ENCODE results near the gene CLN3.

The CLN3 gene

DNA sequence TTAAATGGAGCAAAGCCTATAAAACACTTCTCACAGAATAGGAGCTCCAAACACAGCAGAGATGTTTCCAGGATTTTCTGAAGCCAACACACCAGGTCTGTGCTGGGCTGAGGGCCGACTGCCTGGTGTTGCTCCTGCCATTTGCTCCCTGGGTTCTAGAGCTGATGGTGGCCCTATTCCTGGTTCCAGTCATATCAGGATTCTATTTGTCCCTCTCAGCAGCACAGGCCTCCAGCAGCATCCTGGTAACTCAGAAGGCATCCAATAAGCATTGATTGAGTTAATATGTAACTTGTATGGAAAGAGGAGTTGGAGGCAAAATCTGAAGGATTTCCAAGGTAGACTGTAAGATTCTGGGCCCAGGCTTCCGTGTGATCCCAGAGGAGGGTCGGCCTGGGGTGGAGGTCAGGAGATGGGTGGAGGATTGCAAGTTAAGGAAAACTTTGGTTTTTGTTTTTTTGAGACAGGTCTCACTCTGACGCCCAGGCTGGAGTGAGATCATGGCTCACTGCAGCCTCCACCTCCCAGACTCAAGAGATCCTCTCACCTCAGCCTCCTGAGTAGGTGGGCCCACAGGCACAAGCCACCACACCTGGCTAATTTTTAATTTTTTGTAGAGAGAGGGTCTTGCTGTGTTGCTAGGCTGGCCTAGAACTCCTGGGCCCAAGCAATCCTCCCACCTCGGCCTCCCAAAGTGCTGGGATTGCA is 41.2 kb upstream of the CLN3 start:
- no peak for TF ChIP-seq GABPA (IDR thresholded peaks at IDR 0.05; ENCODE audit: low read depth)
- no peak for TF ChIP-seq CTCF (IDR thresholded peaks at IDR 0.05; ENCODE audit: insufficient read depth, low read length)
- no peak for TF ChIP-seq POLR2AphosphoS5 (IDR thresholded peaks at IDR 0.05; ENCODE audit: low read depth)
- Histone ChIP-seq H3K4me3 (replicated peaks; ENCODE audit: insufficient read depth, low read length) (no peak overlapping the region), H3K27me3 (ENCODE audit: insufficient read depth, poor library complexity, severe bottlenecking) (no peaks in the 10 kb centered on the region), H3K27ac (replicated peaks) (peak overlapping the region; percentile 44)
- DNase-seq (ENCODE audit: low read depth in 1 of 2, low spot score in 1 of 2): no peak

DNA sequence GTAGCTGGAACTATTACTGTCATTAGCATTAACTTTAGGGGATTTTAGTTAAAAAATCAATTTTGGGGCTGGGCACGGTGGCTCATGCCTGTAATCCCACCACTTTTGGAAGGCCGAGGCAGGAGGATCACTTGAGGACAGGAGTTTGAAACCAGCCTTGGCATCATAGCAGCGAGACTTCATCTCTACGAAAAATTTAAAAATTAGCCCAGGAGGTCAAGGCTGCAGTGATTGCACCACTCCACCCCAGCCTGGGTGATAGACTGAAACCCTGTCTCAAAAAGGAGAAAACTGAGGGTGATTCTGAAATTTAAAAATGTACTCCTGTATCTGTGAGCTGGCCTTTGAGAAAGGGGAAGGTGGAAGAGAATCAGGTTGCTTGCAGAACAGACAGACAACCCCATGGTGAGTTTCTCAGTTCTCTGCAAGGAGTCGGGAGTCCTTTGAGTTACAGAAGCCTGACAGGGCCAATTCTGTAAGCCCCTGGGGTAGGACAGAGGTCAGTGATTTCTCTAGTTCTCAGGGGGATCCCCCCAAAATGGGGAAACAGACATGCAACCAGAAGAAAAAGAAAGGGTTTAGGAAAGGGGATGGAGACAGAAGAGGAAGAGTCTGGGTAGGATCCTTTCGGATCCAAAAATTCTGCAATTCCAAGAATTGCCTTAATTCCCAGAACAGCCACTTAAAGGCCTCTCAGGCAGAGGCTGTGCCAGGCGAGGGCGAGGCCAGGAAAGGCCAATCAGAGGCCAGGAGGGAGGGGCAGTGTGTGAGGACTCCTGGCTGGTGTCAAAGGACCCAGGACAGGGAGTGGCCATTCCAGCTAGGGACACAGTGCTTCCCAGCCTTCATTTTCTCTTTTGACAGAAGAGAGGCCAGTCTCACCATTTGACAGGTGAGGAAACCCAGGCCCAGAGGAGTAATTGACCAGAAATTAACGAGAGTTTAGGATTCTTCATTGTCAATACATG is 40.2 kb upstream of the CLN3 start:
- Histone ChIP-seq H3K4me3 (replicated peaks; ENCODE audit: insufficient read depth, low read length) (no peak overlapping the region), H3K27ac (replicated peaks) (no peak overlapping the region), H3K27me3 (ENCODE audit: insufficient read depth, poor library complexity, severe bottlenecking) (no peaks in the 10 kb centered on the region)
- DNase-seq (ENCODE audit: low read depth in 1 of 2, low spot score in 1 of 2): no peak
- no peak for TF ChIP-seq SPI1 (IDR thresholded peaks at IDR 0.05; ENCODE audit: borderline replicate concordance, low read depth)
- no peak for TF ChIP-seq POLR2AphosphoS5 (IDR thresholded peaks at IDR 0.05; ENCODE audit: low read depth)
- TF ChIP-seq CTCF (IDR thresholded peaks at IDR 0.05; ENCODE audit: insufficient read depth, low read length): no peak
- TF ChIP-seq GABPA (IDR thresholded peaks at IDR 0.05; ENCODE audit: low read depth): no peak
- no peak for TF ChIP-seq REST (IDR thresholded peaks at IDR 0.05; ENCODE audit: insufficient replicate concordance, low read depth)

DNA sequence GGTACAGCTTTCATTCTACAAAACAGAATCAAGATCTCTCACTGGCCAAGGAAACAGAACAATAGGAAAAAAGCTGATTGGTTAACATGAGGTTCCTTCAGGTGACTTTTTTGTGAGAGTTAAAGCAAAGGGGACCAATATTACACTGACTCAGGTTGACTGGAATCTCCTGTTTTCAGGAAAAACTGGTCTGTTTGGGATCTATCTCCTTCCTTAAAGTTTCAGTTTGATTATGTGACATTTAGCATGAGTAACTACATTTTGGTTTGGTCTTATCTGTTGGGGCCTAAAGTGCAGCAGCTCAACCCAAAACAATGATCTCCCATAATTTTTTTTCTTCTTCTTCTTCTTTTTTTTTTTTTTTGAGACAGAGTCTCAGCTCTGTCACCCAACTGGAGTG is 37.2 kb upstream of the CLN3 start:
- H3K27me3 ChIP-seq (ENCODE audit: insufficient read depth, poor library complexity, severe bottlenecking): no peaks in the 10 kb centered on the region
- TF ChIP-seq REST (IDR thresholded peaks at IDR 0.05; ENCODE audit: insufficient replicate concordance, low read depth) (no peak), SPI1 (IDR thresholded peaks at IDR 0.05; ENCODE audit: borderline replicate concordance, low read depth) (no peak), CTCF (IDR thresholded peaks at IDR 0.05; ENCODE audit: insufficient read depth, low read length) (no peak), GABPA (IDR thresholded peaks at IDR 0.05; ENCODE audit: low read depth) (no peak), POLR2AphosphoS5 (IDR thresholded peaks at IDR 0.05; ENCODE audit: low read depth) (no peak)
- no peak for DNase-seq (ENCODE audit: low read depth in 1 of 2, low spot score in 1 of 2)
- H3K4me3 ChIP-seq (replicated peaks; ENCODE audit: insufficient read depth, low read length): no peak overlapping the region
- no peak overlapping the region for H3K27ac ChIP-seq (replicated peaks)

Measured in HL-60 (cell line).